CMK (cell line): ENCODE data around the gene NISCH.

Experiments
- DNase-seq: peaks from one replicate; pipeline ENCODE4 v3.0.0-alpha.2; 2010; ENCODE audit warnings: low read depth

NISCH gene

GRCh38 chr3:52490939-52491526 lies 35.6 kb downstream of the NISCH start:
- peak; percentile 22 for DNase-seq

DNA sequence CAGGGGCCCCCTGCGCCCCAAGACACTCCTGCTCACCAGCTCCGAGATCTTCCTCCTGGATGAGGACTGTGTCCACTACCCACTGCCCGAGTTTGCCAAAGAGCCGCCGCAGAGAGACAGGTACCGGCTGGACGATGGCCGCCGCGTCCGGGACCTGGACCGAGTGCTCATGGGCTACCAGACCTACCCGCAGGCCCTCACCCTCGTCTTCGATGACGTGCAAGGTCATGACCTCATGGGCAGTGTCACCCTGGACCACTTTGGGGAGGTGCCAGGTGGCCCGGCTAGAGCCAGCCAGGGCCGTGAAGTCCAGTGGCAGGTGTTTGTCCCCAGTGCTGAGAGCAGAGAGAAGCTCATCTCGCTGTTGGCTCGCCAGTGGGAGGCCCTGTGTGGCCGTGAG lies 36.7 kb downstream of the NISCH start:
- no peak for DNase-seq

DNA sequence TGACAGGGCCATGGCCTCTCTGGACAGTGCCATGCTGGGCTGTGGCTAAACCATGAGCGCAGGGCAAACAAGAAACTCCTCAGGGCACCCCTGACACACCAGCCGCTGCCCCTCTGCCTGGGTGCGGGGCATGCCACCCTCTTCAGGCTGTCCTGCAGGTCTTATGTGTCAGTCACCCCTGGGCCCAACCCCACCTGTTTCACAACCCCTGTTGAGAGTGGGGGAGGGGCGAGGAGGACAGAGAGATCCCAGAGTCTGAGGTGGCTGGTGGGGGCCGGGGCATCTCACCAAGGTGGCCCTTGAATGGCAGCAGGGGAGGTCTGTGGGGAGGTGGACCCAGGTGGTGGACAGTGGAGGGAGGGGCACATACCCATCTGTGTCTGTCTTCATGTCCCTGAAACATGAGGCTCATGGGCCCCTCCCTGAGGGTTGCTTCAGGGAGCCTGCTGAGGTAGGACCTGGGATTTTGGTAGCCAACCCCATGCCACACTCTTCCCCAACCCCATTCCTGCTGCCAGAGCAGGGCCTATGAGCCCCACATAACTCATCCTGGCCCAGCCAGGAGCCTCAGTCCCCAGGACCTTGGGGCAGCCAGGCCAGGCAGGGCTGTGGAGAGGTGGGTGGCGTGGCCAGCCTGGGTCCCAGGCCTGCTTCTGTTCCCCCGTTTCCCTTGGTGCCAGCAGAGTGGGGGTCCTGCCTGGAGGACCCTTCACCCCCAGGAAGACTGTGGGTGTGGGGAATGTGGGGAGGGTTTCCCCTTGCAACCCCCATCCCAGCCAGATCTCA lies 38.0 kb downstream of the NISCH start:
- no peak for DNase-seq

- DNase-seq: no peak
Measured at GRCh38 chr3:52494445-52494844, 39.0 kb downstream of the NISCH start.

DNA sequence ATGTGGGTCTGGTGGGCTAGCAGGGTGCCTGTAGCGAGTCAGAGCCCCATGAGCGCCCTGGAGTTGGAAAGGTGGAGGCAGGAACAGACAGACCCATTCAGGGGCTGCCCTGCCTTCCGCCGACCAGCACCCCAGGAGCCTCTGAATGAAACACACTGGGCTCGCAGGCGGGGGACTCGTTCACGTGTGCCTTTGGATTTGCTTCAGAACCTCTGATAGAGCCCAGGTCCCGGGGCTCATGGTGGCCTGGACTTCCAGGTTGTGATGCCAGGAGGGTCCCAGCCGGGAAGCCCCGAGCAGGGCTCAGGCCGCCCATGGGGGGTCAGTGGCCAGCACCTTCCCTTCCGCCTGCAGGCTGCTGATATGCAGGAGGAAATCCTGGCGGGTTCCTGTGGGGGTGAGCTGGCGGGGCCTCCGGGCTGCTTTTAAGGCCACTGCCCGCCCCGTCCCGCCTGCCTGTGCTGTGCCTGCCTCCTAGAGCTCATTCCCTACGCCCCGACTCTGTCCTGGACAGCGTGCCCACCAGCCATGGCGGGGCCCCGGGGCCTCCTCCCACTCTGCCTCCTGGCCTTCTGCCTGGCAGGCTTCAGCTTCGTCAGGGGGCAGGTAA lies 39.6 kb downstream of the NISCH start, which contains the start of gene STAB1:
Gene STAB1, plus strand, starts transcription at position 453 of the 610 bp plus-strand sequence. Its CDS starts 76 bp downstream, at position 529.
- DNase-seq: peak; percentile 71

DNA sequence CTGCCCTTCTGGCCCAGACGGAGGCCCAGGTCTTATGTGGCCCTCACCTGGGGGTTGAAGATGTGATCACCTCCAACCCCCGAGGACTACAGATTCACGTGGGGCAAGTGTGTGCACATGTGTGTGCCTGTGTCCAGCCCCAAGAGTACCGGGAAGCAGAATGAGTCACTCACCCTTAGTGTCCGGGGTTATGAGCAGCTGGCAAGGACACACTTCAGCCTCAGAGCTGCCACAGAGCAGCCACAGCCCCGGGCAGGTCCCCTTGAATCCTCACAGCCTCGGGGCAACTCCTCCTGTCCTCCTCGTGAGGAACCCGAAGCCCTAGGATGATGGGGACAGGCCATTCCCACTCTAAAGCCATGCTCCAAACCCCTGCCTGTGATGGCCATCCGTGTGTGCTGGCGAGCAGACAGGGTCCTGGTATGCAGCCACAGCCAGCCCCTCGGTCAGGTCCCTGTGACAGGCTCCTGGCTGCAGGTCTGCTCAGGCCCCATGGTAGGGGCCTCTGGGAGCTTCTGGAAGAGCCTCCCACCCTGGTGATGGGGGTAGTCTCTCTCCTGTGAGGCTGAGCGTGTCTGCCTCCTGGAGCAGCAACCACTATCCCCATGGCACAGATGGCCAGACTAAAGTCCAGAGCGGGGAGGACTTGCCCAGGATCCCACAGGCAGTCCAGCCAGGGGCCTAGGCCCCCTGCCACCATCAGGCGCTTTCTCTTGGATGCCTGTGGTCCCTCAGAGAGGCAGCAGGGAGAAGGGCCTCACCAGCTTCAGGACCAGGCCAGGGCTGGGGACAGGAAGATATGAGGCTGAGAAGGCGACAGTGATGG lies 40.6 kb downstream of the NISCH start:
- DNase-seq: no peak

DNA sequence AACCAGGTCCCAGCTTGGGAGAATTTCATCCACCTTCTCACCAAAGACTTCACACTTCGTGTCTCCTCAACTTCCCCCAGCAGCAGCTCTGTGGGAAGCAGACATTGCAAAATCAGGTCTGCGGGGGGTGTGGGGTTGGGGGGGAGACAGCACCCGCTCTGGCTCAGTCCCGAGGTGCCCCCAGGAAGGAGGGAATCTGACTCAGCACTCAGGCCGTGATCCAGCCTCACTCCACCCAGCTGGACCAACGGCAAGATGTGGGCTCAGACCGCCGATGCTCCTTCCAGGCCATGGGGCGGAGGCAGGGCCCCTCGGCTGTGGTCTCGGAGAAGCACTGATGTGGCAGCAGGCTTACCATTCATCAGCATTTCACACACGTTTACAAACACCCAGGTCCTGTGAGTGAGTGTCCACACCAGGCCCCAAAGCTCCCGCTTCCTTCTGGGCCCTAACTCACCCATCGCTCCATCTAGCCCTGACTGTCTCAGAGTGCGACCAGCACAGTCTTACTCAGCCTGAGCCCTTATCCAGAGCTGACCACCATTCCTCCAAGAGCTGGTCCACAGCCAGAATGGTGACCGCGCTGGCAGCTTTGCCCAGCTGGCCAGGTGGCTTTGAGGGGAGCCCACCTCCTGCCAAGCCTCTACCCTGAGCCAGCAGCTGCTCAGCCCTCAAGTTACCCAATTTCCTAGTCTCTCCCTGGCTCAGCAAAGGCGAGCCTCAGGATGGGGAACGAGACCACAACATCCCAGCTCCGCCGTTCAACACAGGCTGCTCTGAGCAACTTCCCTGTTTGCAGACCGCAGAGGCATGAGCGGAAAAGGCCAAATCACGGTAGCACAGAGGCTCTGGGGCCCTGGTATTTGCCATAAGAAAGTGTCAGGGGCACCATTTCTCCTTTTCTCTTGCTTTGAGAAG lies 43.0 kb downstream of the NISCH start:
- DNase-seq: peak; percentile 70

GRCh38 chr3:52501046-52501445 lies 45.6 kb downstream of the NISCH start:
- no peak for DNase-seq

DNA sequence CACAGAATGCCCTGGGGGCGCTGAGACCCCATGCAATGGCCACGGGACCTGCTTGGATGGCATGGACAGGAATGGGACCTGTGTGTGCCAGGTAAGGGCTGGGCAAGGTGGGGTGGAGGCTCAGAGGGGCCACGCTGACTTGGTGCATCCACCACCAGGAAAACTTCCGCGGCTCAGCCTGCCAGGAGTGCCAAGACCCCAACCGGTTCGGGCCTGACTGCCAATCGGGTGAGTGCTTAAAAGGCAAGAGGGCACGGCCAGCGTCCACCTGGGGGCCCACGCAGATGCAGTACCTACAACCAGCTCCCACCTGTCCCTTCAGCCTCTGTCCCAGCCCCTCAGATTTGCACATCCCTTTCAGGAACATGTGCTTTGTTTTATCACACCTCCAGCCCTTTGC lies 46.6 kb downstream of the NISCH start:
- DNase-seq: no peak

DNA sequence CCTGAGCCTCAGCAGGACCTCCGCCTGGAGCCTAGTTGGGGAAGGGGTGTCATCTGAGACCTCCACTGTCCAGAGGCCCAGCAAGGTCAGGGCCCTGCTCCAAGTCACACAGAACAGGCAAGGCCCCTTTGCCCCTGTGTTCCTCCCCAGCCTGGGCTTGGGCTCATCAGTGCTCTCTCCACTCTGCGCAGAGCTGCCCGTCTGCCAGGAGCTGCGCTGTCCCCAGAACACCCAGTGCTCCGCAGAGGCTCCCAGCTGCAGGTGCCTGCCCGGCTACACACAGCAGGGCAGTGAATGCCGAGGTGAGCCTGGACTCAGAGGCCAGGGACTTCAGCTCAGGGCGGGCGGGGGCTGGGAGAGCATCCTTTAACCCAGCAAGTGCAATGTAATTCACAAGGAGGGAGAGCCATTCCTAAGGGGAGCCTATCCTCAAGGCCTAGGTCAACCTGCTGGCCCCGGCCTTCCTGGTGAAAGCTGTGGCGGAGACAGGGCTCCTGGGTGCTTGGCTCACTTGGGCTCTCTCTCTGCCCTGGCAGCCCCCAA lies 47.5 kb downstream of the NISCH start:
- no peak for DNase-seq

DNA sequence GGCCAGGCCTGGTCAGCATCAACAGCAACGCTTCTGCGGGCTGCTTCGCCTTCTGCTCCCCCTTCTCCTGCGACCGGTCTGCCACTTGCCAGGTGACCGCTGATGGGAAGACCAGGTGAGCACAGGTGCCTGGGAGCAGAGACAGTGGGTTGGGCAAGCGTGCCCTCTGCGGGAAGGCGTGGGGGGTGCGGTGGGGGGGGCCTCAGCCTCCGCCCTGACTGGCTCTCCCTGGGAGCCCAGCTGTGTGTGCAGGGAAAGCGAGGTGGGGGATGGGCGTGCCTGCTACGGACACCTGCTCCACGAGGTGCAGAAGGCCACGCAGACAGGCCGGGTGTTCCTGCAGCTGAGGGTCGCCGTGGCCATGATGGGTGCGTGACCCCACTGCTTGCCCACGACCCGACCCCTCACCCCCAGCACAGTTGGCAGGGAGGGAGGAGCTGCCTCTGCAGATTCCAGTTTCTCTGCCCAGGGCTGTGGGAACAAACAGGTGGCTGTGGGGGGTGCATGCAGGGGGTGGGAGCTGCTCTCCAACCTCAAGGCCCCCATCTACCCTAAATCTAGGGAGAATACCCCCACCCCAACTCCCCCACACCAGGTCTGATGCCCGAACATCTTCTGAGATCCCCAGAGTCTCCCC lies 48.5 kb downstream of the NISCH start:
- DNase-seq: no peak

- no peak for DNase-seq
Measured at GRCh38 chr3:52504977-52505376, 49.6 kb downstream of the NISCH start.

DNA sequence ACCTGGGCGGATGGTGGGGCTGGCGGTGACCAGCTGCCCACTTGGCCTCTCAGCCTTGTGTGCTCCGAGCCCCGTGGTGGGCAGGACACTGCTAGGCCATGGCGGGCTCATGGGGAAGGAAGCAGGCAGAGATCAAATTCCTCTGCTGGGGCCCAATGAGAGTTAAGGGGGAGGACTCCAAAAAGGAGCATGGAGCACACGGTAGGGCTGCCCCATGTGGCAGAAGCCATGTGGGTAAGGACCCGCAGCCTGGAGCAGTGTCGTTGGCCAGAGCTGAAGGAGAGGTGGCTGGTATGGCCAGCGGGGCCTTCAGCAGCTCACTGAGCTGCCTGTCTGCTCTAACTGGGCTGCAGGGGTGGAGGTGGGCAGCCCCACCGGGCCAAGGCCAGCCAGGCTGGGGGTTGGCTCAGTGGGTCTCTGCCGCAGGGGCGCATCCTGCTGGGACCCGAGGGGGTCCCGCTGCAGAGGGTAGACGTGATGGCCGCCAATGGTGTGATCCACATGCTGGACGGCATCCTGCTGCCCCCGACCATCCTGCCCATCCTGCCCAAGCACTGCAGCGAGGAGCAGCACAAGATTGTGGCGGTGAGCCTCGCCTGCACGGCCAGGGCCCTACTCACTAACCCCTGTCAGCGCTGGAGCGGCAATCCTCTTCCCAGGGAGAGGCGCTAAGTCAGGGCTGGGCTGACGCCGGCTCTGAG lies 51.0 kb downstream of the NISCH start:
- DNase-seq: no peak

DNA sequence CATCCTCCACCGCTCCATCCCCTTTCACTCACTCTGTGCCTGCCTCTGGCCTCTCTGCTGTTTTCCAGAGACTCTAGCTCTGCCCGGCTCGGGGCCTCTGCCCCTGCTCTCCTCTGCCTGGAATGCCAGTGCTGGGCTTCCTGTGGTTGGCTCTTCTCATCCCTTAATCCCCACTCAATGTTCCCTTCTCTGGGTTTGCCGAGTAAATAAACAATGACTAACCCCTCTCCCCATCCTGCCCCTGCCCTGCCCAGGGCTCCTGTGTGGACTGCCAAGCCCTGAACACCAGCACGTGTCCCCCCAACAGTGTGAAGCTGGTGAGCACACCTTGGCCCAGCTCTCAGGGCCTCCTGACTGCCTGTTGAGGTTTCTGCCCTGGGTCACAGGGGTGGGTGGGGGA lies 52.0 kb downstream of the NISCH start:
- no peak for DNase-seq

- no peak for DNase-seq
Measured at GRCh38 chr3:52509753-52510328, 54.4 kb downstream of the NISCH start.

- no peak for DNase-seq
Measured at GRCh38 chr3:52511509-52511908, 56.1 kb downstream of the NISCH start.

DNA sequence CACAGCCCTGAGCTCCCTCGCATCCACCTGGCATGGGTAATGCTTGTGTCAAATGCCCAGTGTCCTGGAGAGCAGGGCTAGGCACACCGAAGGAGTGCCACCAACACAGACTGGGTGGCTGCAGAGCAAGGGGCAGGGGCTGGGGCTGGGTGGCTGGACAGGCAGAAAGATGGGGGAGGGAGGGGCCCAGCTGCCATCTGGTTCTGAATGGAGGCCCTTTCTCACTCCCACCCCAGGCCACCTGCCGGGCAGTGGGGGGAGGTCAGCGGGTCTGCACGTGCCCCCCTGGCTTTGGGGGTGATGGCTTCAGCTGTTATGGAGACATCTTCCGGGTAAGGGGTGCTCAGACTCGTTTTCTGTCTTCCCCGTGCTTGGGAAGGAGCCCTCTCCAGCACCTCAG lies 56.7 kb downstream of the NISCH start:
- no peak for DNase-seq

- no peak for DNase-seq
Measured at GRCh38 chr3:52512727-52513126, 57.3 kb downstream of the NISCH start.

- DNase-seq: no peak
Measured at GRCh38 chr3:52513281-52513680, 57.9 kb downstream of the NISCH start.

DNA sequence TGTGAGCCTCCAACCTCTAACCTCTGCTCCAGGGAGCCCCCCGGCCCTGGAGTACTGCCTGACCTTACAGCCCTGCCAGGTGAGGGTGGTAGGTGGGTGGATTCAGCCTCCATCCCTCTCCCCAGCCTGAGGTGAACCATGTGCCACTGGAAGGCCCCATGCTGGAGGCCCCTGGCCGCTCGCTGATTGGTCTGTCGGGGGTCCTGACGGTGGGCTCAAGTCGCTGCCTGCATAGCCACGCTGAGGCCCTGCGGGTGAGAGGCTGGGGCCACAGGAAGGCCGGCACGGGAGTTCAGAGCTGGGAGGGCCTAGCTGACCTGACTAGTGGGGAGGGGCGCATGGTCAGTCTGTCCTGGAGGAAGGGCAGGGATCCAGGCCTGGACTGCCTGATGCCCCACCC lies 59.2 kb downstream of the NISCH start:
- no peak for DNase-seq
